ENCODE results near the gene JUND.

DNA sequence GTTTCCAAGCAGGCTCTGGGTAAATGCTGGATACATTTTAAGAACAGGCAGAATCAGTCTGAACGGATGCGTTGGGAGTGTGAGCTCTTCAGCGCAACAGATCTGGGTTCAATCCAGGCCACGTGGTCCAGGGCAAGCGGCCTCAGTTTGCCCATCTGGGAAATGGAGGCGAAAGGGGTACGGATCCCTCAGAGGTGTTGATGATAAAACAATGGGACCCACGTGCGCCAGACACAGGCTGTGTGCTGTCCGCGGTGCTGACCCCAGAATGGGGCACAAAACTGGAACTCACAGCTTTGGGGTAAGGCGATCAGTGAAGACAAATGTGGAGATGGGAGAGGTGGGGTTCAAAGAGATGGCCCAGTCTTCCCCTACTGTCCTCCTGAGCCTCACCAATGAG, 42.1 kb downstream of the JUND start:
- TF ChIP-seq, protein P1, sequence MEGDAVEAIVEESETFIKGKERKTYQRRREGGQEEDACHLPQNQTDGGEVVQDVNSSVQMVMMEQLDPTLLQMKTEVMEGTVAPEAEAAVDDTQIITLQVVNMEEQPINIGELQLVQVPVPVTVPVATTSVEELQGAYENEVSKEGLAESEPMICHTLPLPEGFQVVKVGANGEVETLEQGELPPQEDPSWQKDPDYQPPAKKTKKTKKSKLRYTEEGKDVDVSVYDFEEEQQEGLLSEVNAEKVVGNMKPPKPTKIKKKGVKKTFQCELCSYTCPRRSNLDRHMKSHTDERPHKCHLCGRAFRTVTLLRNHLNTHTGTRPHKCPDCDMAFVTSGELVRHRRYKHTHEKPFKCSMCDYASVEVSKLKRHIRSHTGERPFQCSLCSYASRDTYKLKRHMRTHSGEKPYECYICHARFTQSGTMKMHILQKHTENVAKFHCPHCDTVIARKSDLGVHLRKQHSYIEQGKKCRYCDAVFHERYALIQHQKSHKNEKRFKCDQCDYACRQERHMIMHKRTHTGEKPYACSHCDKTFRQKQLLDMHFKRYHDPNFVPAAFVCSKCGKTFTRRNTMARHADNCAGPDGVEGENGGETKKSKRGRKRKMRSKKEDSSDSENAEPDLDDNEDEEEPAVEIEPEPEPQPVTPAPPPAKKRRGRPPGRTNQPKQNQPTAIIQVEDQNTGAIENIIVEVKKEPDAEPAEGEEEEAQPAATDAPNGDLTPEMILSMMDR (conservative IDR thresholded peaks at IDR 0.05; ENCODE audit: low read length), result no peak
- no peak for TF ChIP-seq EZH2phosphoT487 (IDR thresholded peaks at IDR 0.05; ENCODE audit: borderline replicate concordance, low read depth, low read length)

Measured in OCI-LY7 (cell line).